GOT3 (cell line): ENCODE measurements around the gene GTF2A2.

Source experiments
- DNase-seq: peaks from one replicate; lab custom pipeline; 2025; ENCODE audit warnings: mixed read lengths; lab: John Stamatoyannopoulos, UW

The GTF2A2 gene

GRCh38 chr15:59605994-59606393 is 51.3 kb downstream of the GTF2A2 start:
- DNase-seq: no peak

GRCh38 chr15:59598461-59598860 is 58.9 kb downstream of the GTF2A2 start:
- DNase-seq: no peak

DNA sequence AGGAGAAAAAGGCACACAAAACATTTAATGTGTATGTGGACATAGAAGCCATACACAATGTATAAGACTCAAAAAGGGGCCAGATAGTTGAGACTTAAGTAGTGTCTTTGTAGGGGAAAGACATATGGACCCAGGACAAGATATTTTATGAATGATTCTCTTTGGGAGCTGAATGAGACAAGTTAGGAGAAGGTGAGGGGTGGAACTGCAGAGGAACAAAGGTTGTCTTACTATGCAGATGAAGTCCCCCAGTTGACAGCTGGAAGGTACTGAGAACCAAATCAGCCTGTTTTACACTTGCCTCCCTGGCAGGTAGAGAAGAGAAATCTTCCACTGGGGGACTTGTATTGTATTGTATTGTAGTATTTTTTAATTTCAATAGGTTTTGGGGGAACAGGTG is 60.7 kb downstream of the GTF2A2 start:
- DNase-seq: no peak

DNA sequence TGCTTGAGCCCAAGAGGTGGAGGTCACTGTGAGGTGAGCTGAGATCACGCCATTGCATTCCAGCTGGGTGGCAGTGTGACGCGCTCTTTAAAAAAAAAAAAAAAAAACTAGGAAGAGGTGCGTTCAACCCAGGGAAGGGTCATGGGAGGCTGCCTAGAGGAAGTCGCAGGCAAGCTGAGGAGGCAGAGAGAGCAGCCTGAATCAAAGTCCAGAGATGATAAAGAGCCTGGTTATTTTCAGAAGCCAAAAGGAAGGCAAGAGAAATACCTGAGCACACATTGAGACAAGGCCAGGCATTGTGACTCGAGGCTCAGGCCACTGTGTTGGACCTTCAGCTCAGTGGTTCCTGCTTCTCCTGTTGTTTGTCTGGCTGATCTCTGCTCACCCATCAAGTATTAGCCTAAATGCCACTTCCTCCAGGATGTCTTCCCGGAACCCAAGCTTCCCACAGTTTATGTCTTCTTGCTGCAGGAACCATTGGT is 61.8 kb downstream of the GTF2A2 start:
- DNase-seq: no peak

GRCh38 chr15:59594991-59595390 is 62.3 kb downstream of the GTF2A2 start:
- DNase-seq: no peak

- DNase-seq: no peak
Measured at GRCh38 chr15:59594493-59594942, 62.8 kb downstream of the GTF2A2 start.

DNA sequence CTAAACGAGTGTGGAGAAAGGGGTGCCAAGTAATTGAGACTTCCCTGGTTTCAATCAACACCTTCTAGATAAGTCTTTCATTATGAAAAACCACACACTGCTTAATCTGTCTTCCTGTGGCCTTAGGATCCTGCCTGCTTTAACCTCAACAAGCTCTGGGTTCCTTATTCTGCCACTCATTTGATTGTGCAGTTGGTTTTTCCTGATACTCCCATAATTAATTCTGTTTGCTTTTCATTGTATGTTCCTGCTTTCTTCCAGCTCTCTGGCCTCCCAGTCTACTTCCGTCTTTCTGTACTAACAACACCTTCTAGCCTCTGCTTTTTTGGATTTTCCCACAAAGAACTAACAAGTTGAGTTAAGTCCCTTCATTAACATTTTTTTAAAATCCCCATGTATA is 66.0 kb downstream of the GTF2A2 start:
- DNase-seq: no peak

GRCh38 chr15:59590027-59590426 is 67.3 kb downstream of the GTF2A2 start:
- no peak for DNase-seq
